Endothelial cell of umbilical vein (primary cell): ENCODE results near the gene ARSB.

ENCODE experiments used
- CTCF ChIP-seq, 2 donors: IDR thresholded peaks; 1 replicate in 1 of 2; 2 replicates in 1 of 2; pipeline ENCODE4 v1.5.1; 2011; ENCODE audit warnings: low read length in 2 of 2, mild to moderate bottlenecking in 2 of 2, moderate library complexity in 2 of 2, control low read depth in 1 of 2, inconsistent platforms in 1 of 2, low read depth in 1 of 2; ENCODE audit not compliant: insufficient read depth in 1 of 2; ENCODE audit errors: extremely low read depth in 1 of 2
- EZH2 ChIP-seq: IDR thresholded peaks from 2 replicates; pipeline ENCODE4 v1.6.1; 2012; ENCODE audit warnings: borderline replicate concordance, low read depth, mild to moderate bottlenecking, moderate library complexity, low read length, inconsistent platforms; ENCODE audit not compliant: severe bottlenecking
- FOS ChIP-seq: IDR thresholded peaks from 2 replicates; pipeline ENCODE4 v1.6.1; 2011; ENCODE audit warnings: mild to moderate bottlenecking, low read length, moderate library complexity, borderline replicate concordance; ENCODE audit not compliant: insufficient read depth
- GATA2 ChIP-seq: IDR thresholded peaks from 2 replicates; pipeline ENCODE4 v1.7.0; 2011; ENCODE audit warnings: low read depth, mild to moderate bottlenecking, moderate library complexity, mixed read lengths, low read length; ENCODE audit not compliant: insufficient read length, insufficient read depth
- JUN ChIP-seq: IDR thresholded peaks from 2 replicates; pipeline ENCODE4 v1.6.1; 2011; ENCODE audit warnings: borderline replicate concordance, low read depth; ENCODE audit not compliant: insufficient read length, insufficient read depth
- MAX ChIP-seq: IDR thresholded peaks from 2 replicates; pipeline ENCODE4 v1.6.1; 2011; ENCODE audit not compliant: insufficient read depth, insufficient read length
- POLR2A ChIP-seq: IDR thresholded peaks from 2 replicates; pipeline ENCODE4 v1.6.1; 2012; ENCODE audit warnings: low read depth, mild to moderate bottlenecking, control low read depth, low read length
- POLR2AphosphoS5 ChIP-seq: IDR thresholded peaks from 2 replicates; pipeline ENCODE4 v1.6.1; 2012; ENCODE audit warnings: low read depth, mild to moderate bottlenecking, control low read depth, low read length, moderate library complexity; ENCODE audit not compliant: insufficient read depth

GRCh38 chr5:79032031-79032695, 47.1 kb upstream of the ARSB start:
- TF ChIP-seq CTCF (IDR thresholded peaks at IDR 0.05; ENCODE audit: extremely low read depth in 1 of 2, insufficient read depth in 1 of 2, low read depth in 1 of 2, low read length in 2 of 2) (no peak), EZH2 (no peak), FOS (no peak), GATA2 (no peak), POLR2AphosphoS5 (no peak), POLR2A (no peak), MAX (no peak), JUN (no peak)
